ENCODE data around the gene PCDHGA4.

DNA sequence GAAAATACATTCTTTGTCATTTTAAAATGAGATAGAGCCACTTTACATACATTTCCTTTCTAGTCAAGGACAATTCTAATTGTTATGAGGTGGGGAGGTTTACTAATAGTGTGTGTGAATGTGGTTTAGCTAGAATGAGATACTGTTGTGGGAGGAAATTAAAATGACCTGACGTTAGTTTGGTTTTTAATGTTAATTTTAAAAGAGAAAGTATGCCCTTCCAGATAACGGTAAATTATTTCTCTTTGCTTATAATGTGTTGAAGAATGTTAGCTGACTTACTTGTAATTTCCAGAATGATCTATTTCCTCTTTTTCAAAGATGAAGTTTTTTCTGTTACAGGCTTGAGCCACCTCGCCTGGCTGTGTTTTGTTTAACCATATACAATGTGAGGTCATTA is 32.6 kb upstream of the PCDHGA4 start:
- TF ChIP-seq, protein P1, sequence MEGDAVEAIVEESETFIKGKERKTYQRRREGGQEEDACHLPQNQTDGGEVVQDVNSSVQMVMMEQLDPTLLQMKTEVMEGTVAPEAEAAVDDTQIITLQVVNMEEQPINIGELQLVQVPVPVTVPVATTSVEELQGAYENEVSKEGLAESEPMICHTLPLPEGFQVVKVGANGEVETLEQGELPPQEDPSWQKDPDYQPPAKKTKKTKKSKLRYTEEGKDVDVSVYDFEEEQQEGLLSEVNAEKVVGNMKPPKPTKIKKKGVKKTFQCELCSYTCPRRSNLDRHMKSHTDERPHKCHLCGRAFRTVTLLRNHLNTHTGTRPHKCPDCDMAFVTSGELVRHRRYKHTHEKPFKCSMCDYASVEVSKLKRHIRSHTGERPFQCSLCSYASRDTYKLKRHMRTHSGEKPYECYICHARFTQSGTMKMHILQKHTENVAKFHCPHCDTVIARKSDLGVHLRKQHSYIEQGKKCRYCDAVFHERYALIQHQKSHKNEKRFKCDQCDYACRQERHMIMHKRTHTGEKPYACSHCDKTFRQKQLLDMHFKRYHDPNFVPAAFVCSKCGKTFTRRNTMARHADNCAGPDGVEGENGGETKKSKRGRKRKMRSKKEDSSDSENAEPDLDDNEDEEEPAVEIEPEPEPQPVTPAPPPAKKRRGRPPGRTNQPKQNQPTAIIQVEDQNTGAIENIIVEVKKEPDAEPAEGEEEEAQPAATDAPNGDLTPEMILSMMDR (IDR thresholded peaks at IDR 0.05): no peak
- TF ChIP-seq POLR2A (IDR thresholded peaks at IDR 0.05): no peak
